Pancreas (tissue), 10 donors: ENCODE data around the gene CDC25B. TPM values are rescaled to one million over a fixed set of nuclear protein-coding genes. Genes with fewer than 3 reads are reported as not detected.

Source experiments
- ATAC-seq, 4 donors: fragments of 200-7000 bp; cut with Tn5 transposase; one replicate each; pipeline versions ENCODE4 v1.8.0 to v1.9.1; 2020; ENCODE audit warnings: mild to moderate bottlenecking in 4 of 4, moderate library complexity in 4 of 4
- DNase-seq, 6 donors: peaks; one replicate each; pipeline ENCODE4 v3.0.0-alpha.2; 2020
- FAIRE-seq: peaks from 2 replicates; lab custom pipeline; 2012; peaks lifted over from hg19 to GRCh38; lab: Jason Lieb, UNC
- H3K27ac ChIP-seq, 4 donors: fragments of 200-600 bp; sonication (generic); 1 replicate in 3 of 4; 2 replicates in 1 of 4; pipeline versions ENCODE4 v1.5.0 to v1.8.0; 2020
- H3K27me3 ChIP-seq, 4 donors: fragments of 200-600 bp; one replicate each; pipeline ENCODE4 v1.8.0; 2021
- H3K36me3 ChIP-seq, 3 donors: fragments of 200-600 bp; sonication (generic) in 1 of 3; one replicate each; pipeline versions ENCODE4 v1.5.0 to v1.8.0; 2020 to 2021
- H3K4me1 ChIP-seq, 3 donors: fragments of 200-600 bp; one replicate each; pipeline ENCODE4 v1.8.0; 2021
- H3K4me3 ChIP-seq, 4 donors: fragments of 200-600 bp; sonication (generic) in 2 of 4; one replicate each; pipeline versions ENCODE4 v1.5.0 to v1.8.0; 2020 to 2021
- H3K9me3 ChIP-seq, 4 donors: fragments of 200-600 bp; one replicate each; pipeline ENCODE4 v1.8.0; 2021
- WGBS, 2 donors: extraction: QIAGEN DNeasy Blood & Tissue Kit; methylation state at CpG; one replicate each; pipeline ENCODE4 v1.1.7; 2013; 5-methylcytosine and 5-hydroxymethylcytosine counted together
- intact Hi-C, 3 donors: fragments of 100-400 bp; cut with DNase I; formaldehyde crosslinking; loops; one replicate each; pipeline versions ENCODE4 v1.11.1 to v1.14.2; 2022
- polyA plus RNA-seq, 2 donors: library from polyadenylated mRNA; stranded (reverse); fragments of 200-250 nt; gene quantifications; one replicate each; pipeline ENCODE4 v1.2.3, GENCODE V29; 2013
- total RNA-seq, 6 donors: library from RNA; stranded (reverse); fragmentation: NEBNext Ultra II Directional in 4 of 6; extraction: Animal tissue kit (Norgen Biotek cat#: 25700) in 4 of 6; gene quantifications; one replicate each; pipeline versions ENCODE4 v1.2.1 to v1.2.4, GENCODE V29; 2021 to 2023
- TF ChIP-seq, protein P1 (sequence below), 4 donors: fragments of 200-600 bp; sonication (generic) in 3 of 4; IDR thresholded peaks; one replicate each; pipeline versions ENCODE4 v1.5.0 to v1.8.0; 2021; ENCODE audit warnings: antibody characterized with exemption in 4 of 4
- donor health status: healthy with polysubstance abuse.
- donor health status: DM: no; HTN: no; CAD: no; lungs with moderate emphysema.
- donor health status: DM: no; HTN: no; CAD: no.
- donor health status: control.
- donor health status: control.
- donor health status: Bipolar disorder and iron deficiency.
- donor health status: DM: yes; HTN: yes; CAD: no.
- donor health status: DM: no; HTN: no; CAD: no.
- donor health status: DM: no; HTN: no; CAD: no.
- donor health status: DM: yes; HTN: yes; CAD: no.

The CDC25B gene
- total and polyA plus RNA-seq, 8 donors: 3.7 to 28.8 (median 7.9) TPM

DNA sequence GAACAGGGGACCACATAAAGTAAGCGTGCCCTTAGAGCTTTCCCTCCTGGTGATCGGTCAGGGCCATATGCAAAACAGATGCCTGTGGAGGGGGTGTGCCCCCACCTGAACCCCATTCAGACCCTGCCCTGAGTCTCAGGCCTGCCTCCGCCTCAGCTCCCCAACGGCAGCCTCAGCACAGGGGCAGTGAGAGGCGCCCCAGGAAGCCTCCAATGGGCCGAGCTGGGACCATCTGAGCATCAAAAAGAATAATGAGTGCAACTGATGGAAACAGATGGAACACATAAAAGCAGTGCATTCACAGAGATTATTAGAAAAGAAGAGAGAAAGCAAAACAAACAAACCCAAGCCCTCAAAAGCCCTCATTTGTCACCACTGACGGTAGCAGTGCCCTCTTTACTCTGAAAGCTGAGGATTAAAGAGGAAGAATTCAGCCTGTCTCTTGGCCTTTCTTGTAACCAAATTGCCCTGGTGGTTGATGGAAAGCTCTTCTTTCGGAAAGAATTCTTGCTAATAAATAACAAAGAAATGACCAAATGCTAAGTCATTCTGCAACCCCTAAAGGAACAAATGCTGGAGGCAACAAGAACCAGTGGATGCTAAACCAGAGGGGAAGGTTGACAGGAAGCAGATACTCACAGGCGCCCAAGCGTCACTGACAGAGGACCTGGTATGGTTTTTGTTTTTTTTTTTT, 35.3 kb upstream of the CDC25B start:
- H3K36me3 ChIP-seq: no peaks in the 10 kb centered on the region
- TF ChIP-seq, protein P1, sequence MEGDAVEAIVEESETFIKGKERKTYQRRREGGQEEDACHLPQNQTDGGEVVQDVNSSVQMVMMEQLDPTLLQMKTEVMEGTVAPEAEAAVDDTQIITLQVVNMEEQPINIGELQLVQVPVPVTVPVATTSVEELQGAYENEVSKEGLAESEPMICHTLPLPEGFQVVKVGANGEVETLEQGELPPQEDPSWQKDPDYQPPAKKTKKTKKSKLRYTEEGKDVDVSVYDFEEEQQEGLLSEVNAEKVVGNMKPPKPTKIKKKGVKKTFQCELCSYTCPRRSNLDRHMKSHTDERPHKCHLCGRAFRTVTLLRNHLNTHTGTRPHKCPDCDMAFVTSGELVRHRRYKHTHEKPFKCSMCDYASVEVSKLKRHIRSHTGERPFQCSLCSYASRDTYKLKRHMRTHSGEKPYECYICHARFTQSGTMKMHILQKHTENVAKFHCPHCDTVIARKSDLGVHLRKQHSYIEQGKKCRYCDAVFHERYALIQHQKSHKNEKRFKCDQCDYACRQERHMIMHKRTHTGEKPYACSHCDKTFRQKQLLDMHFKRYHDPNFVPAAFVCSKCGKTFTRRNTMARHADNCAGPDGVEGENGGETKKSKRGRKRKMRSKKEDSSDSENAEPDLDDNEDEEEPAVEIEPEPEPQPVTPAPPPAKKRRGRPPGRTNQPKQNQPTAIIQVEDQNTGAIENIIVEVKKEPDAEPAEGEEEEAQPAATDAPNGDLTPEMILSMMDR (IDR thresholded peaks at IDR 0.05): no peak
- ATAC-seq: peak in 1 of 4 donors; percentile 8
- no peaks in the 10 kb centered on the region for H3K9me3 ChIP-seq
- no peak overlapping the region for H3K4me3 ChIP-seq
- peak in 1 of 6 donors; percentile 34 for DNase-seq
- FAIRE-seq: no peak
- H3K27ac ChIP-seq: no peak overlapping the region
- 79 to 83% methylated on average over 10 of the region's 10 CpGs for WGBS, 2 donors
- no peaks in the 10 kb centered on the region for H3K4me1 ChIP-seq
- H3K27me3 ChIP-seq: no peaks in the 10 kb centered on the region
- intact Hi-C loops: no loop called here

DNA sequence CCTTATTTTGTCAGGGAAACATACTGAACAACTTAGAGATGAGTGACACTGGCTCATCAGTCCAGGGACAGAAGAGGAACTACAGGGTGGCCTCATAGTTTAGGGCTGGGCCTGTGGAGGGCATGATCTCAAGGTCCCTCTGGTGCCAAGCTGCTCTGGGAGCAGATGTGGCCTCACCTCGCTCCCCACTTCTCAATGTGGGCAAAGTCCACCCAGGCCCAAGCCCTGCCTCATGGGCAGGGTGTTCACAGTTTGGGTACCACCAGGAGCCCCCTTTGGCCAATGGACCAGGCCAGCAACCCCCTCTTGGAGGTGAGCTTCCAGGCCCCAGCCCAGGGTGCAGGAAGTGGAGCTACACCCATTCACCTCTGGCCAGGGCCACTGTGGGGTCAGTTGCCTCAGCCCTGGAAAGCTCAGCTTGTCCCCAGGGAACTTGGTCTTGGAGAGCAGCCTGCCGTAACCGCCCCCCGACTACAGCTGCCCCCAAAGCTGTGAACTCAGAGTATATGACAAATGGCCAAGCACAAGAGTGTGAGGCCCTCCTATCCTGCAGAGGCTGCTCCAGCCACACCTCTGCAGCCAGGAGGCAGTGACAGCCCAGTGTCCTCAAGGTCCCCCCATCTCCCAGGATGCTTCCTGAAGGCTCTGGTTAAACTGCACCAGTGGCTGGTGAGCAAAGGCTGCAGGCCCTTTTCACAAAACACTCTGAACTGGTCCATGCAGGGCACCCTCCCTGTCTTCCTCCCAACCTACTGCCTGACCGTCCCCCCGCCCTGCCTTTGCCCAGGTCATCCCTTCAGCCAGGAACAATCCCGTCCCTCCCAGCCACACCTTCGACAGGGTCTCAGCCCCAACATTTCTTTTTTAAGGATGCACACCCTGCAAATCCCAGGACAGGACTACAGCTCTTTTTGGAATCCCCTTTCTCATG, 32.2 kb upstream of the CDC25B start:
- WGBS, 2 donors: 85 to 87% methylated on average over 8 of the region's 8 CpGs
- Histone ChIP-seq H3K4me1 (peaks cover 0 to 8% (median 7%) of the 10 kb centered on the region in 3 donors), H3K27me3 (no peaks in the 10 kb centered on the region), H3K36me3 (no peaks in the 10 kb centered on the region), H3K9me3 (no peaks in the 10 kb centered on the region), H3K27ac (no peak overlapping the region), H3K4me3 (no peak overlapping the region)
- no peak for ATAC-seq
- no peak for FAIRE-seq
- intact Hi-C loops: no loop called here
- TF ChIP-seq, protein P1 (IDR thresholded peaks at IDR 0.05): no peak
- DNase-seq: peak in 1 of 6 donors; percentile 46

DNA sequence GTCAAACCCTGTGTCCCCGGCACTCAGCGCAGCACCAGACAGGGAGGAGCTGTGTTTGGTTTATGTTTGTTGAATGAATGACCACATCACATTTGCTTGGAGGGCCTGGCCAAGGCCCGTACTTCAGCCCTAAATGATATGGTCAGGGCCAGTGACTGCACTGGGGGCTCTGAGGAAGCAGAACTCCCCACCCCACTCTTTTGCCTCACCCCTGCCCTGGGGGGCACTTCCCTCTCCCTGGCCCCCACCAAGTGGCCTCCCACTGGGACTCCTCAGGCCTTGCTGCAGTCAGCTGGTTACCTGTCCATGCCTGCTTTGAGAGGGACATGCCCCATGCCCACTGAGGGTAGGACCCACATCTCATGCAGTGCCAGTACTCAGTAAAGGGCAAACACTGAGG, 31.5 kb upstream of the CDC25B start:
- Histone ChIP-seq H3K27ac (no peak overlapping the region), H3K4me3 (no peak overlapping the region), H3K36me3 (no peaks in the 10 kb centered on the region), H3K4me1 (peaks cover 0 to 10% (median 8%) of the 10 kb centered on the region in 3 donors), H3K27me3 (no peaks in the 10 kb centered on the region), H3K9me3 (no peaks in the 10 kb centered on the region)
- 90 to 96% methylated on average over 3 of the region's 3 CpGs for WGBS, 2 donors
- ATAC-seq (no peak), DNase-seq (peak in 1 of 6 donors; percentile 46), FAIRE-seq (no peak)
- TF ChIP-seq, protein P1 (IDR thresholded peaks at IDR 0.05): no peak
- intact Hi-C loops: no loop called here

DNA sequence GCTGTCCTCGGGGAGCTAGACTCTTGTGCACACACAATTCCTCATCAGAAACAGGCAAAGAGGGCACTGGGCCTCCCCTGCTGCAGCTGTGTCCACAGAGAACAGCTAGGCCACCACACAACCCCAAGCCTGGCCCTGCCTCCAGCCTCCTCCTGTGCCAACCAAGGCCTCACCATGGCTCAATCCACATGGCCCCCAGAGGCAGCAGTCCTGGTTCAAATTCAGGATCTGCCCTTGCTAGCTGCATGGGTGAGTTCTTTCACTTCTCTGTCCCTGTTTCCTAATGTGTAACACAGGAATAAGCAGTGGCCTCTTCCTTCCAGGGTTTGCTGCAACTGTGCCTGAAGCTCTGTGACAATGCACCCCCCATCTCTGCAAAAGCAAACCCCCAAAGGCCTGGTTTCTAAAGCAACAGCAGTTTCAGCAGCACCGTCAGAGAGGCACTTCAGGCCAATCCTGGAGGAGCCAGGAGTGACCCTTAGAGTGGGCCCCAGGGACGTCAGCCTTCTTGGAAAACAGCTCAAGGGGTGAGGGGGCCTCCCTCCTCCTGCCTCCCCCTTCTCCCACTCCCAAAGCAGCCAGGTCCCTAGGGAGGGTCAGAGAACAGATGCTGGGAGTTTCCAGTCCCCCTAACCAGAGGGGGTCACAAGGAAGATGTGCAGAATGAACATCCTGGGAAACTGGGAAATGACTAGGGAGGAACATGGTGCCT, 30.8 kb upstream of the CDC25B start:
- H3K4me3 ChIP-seq: no peak overlapping the region
- intact Hi-C loops: no loop called here
- WGBS, 2 donors: 75 to 85% methylated on average over 3 of the region's 3 CpGs
- peak in 1 of 6 donors; percentile 35 for DNase-seq
- no peak for FAIRE-seq
- ATAC-seq: no peak
- H3K36me3 ChIP-seq: no peaks in the 10 kb centered on the region
- no peak overlapping the region for H3K27ac ChIP-seq
- H3K9me3 ChIP-seq: no peaks in the 10 kb centered on the region
- no peaks in the 10 kb centered on the region for H3K27me3 ChIP-seq
- TF ChIP-seq, protein P1 (IDR thresholded peaks at IDR 0.05): no peak
- H3K4me1 ChIP-seq: peaks cover 0 to 10% (median 8%) of the 10 kb centered on the region in 3 donors
